Vagina (tissue), 2 donors: Measurements from ENCODE around the gene SCN9A. TPM values are rescaled to one million over a fixed set of nuclear protein-coding genes. Genes with fewer than 3 reads are reported as not detected.

Source experiments
- DNase-seq, 2 donors: peaks; one replicate each; pipeline ENCODE4 v3.0.0-alpha.2; 2017; ENCODE audit errors: extremely low spot score in 2 of 2
- H3K27ac ChIP-seq: fragments of 200-600 bp; sonication (generic); one replicate; pipeline ENCODE4 v1.5.1; 2019
- H3K27me3 ChIP-seq: fragments of 200-600 bp; sonication (generic); one replicate; pipeline ENCODE4 v1.5.1; 2019
- H3K36me3 ChIP-seq, 2 donors: fragments of 200-600 bp; sonication (generic); one replicate each; pipeline ENCODE4 v1.5.1; 2017 to 2019
- H3K4me1 ChIP-seq: fragments of 200-600 bp; sonication (generic); one replicate; pipeline ENCODE4 v1.5.1; 2019
- H3K4me3 ChIP-seq, 2 donors: fragments of 200-600 bp; sonication (generic); 1 replicate in 1 of 2; 2 replicates in 1 of 2; pipeline ENCODE4 v1.5.1; 2016 to 2019
- H3K9me3 ChIP-seq: fragments of 200-600 bp; sonication (generic); one replicate; pipeline ENCODE4 v1.5.1; 2019
- CTCF ChIP-seq, 3 experiments: fragments of 450-650 bp in 2 of 3; fragments of 200-600 bp in 1 of 3; sonication (generic) in 1 of 3; IDR thresholded peaks; one replicate each; pipeline ENCODE4 v1.5.1; 2017 to 2019; ENCODE audit warnings: antibody characterized with exemption in 3 of 3, mild to moderate bottlenecking in 2 of 3, moderate library complexity in 2 of 3
- POLR2A ChIP-seq, 2 donors: fragments of 450-650 bp; IDR thresholded peaks; one replicate each; pipeline ENCODE4 v1.6.1; 2017; ENCODE audit warnings: antibody characterized with exemption in 2 of 2, mild to moderate bottlenecking in 2 of 2, moderate library complexity in 2 of 2
- POLR2AphosphoS5 ChIP-seq, 2 donors: sonication (generic); formaldehyde crosslinking; IDR thresholded peaks; one replicate each; pipeline ENCODE4 v1.9.0; 2017; ENCODE audit warnings: antibody characterized with exemption in 2 of 2, mild to moderate bottlenecking in 2 of 2, low read depth in 1 of 2; ENCODE audit not compliant: insufficient read depth in 1 of 2
- intact Hi-C: fragments of 100-400 bp; cut with DNase I; formaldehyde crosslinking; loops from one replicate; pipeline ENCODE4 v1.15.1; 2023
- total RNA-seq: library from RNA; depleted of rRNA; stranded (reverse); fragments of >200 nt; gene quantifications from one replicate; pipeline ENCODE4 v1.2.3, GENCODE V29; 2016

The SCN9A gene
- total RNA-seq, 1 donor from 2014 or later = 4.9 TPM

- no peaks in the 10 kb centered on the region for H3K4me1 ChIP-seq
- H3K36me3 ChIP-seq = no peaks in the 10 kb centered on the region
- H3K4me3 ChIP-seq = no peak overlapping the region
- no peaks in the 10 kb centered on the region for H3K9me3 ChIP-seq
- no peaks in the 10 kb centered on the region for H3K27me3 ChIP-seq
- intact Hi-C loops = no loop called here
- H3K27ac ChIP-seq = no peak overlapping the region
- TF ChIP-seq POLR2AphosphoS5 (IDR thresholded peaks at IDR 0.05; ENCODE audit: insufficient read depth in 1 of 2, low read depth in 1 of 2) = no peak
- TF ChIP-seq POLR2A (IDR thresholded peaks at IDR 0.05) = no peak
- no peak for TF ChIP-seq CTCF (IDR thresholded peaks at IDR 0.05)
- DNase-seq = no peak
These were observed 117.9 kb downstream of the SCN9A start for GRCh38 chr2:166257859-166258258.

GRCh38 chr2:166256896-166257295 is 118.8 kb downstream of the SCN9A start:
- DNase-seq = no peak
- H3K4me1 ChIP-seq = no peaks in the 10 kb centered on the region
- no peak overlapping the region for H3K27ac ChIP-seq
- H3K9me3 ChIP-seq = no peaks in the 10 kb centered on the region
- no peak for TF ChIP-seq POLR2AphosphoS5 (IDR thresholded peaks at IDR 0.05; ENCODE audit: insufficient read depth in 1 of 2, low read depth in 1 of 2)
- intact Hi-C loops = no loop called here
- no peak overlapping the region for H3K4me3 ChIP-seq
- no peaks in the 10 kb centered on the region for H3K27me3 ChIP-seq
- no peaks in the 10 kb centered on the region for H3K36me3 ChIP-seq

GRCh38 chr2:166249318-166249717 is 126.4 kb downstream of the SCN9A start:
- H3K27me3 ChIP-seq = no peaks in the 10 kb centered on the region
- TF ChIP-seq POLR2AphosphoS5 (IDR thresholded peaks at IDR 0.05; ENCODE audit: insufficient read depth in 1 of 2, low read depth in 1 of 2) = no peak
- no peak for TF ChIP-seq POLR2A (IDR thresholded peaks at IDR 0.05)
- no peak for TF ChIP-seq CTCF (IDR thresholded peaks at IDR 0.05)
- H3K4me1 ChIP-seq = no peaks in the 10 kb centered on the region
- H3K36me3 ChIP-seq = no peaks in the 10 kb centered on the region
- H3K27ac ChIP-seq = no peak overlapping the region
- intact Hi-C loops = no loop called here
- H3K4me3 ChIP-seq = no peak overlapping the region
- H3K9me3 ChIP-seq = no peaks in the 10 kb centered on the region
- no peak for DNase-seq

- Histone ChIP-seq H3K4me3 (no peak overlapping the region), H3K9me3 (no peaks in the 10 kb centered on the region), H3K27ac (no peak overlapping the region), H3K36me3 (no peaks in the 10 kb centered on the region), H3K4me1 (no peaks in the 10 kb centered on the region), H3K27me3 (no peaks in the 10 kb centered on the region)
- DNase-seq = no peak
- intact Hi-C loops = no loop called here
- TF ChIP-seq POLR2AphosphoS5 (IDR thresholded peaks at IDR 0.05; ENCODE audit: insufficient read depth in 1 of 2, low read depth in 1 of 2) (no peak), CTCF (IDR thresholded peaks at IDR 0.05) (no peak), POLR2A (IDR thresholded peaks at IDR 0.05) (no peak)
These were observed 128.8 kb downstream of the SCN9A start for GRCh38 chr2:166246901-166247300.

GRCh38 chr2:166242309-166242708 is 133.4 kb downstream of the SCN9A start:
- DNase-seq = no peak
- intact Hi-C loops = no loop called here
- Histone ChIP-seq H3K36me3 (no peaks in the 10 kb centered on the region), H3K4me3 (no peak overlapping the region), H3K27ac (no peak overlapping the region), H3K4me1 (no peaks in the 10 kb centered on the region), H3K27me3 (no peaks in the 10 kb centered on the region), H3K9me3 (no peaks in the 10 kb centered on the region)
- TF ChIP-seq POLR2A (IDR thresholded peaks at IDR 0.05) (no peak), POLR2AphosphoS5 (IDR thresholded peaks at IDR 0.05; ENCODE audit: insufficient read depth in 1 of 2, low read depth in 1 of 2) (no peak), CTCF (IDR thresholded peaks at IDR 0.05) (no peak)
